CD4-positive, alpha-beta T cell treated with Interleukin-15 for 1 hour (primary cell): ENCODE measurements around the gene PHKG2.

Experiments
- DNase-seq: peaks from one replicate; pipeline ENCODE4 v3.0.0-alpha.2; 2020

Gene PHKG2

GRCh38 chr16:30758988-30759491 is 10.8 kb downstream of the PHKG2 start:
- DNase-seq = peak; percentile 33

DNA sequence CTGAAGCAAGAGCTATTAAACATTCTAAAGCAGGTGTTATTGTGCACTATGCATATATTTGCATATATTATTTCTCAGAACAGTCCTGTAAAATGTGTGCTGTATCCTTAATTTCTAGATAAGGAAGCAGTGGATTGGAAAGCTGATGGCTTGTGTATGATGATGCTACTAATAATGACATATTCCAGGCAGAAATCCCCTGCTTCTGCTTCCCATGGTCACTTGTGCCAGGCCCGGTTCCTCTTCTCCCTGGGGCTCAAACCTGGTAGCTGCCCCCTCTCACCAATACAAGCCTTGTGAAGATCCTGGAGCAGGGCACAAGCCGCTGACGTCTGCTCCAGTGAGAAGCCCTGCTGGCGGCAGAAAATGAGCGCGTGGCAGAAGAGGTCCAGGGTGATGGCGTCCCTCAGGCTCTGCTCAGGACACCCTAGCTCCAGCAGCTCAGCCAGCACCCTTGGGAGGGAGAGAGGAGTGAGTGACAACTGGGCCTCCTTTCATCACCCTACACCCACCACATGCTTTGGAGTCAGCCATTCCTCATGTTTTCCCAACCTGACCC is 11.9 kb downstream of the PHKG2 start:
- no peak for DNase-seq

GRCh38 chr16:30760577-30761426 is 12.6 kb downstream of the PHKG2 start:
- no peak for DNase-seq

DNA sequence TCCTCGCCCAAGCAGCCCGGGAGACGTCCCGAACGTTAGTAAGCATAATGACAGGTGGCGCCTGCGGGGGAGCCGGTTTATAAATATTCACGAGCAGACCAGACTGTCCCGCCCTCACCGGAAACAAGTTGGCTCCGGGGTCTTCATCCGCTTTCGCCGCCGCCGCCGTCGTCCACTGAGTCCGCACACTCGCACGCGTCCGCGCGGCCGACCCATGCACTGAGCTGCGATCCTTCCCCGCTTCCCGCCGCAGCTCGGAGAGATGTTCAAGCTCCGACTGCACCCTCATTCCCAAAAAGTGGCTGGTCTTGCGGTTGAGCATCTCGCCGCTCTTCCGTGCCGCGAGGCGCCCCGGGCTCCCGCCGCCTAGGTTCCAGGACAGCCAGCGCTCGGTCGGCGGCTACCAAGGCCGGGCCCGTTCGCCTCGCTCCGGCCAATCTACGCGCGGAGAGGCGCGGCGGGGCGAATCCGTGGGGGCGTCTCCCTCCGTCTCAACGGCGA is 13.3 kb downstream of the PHKG2 start:
- DNase-seq = peak; percentile 36

DNA sequence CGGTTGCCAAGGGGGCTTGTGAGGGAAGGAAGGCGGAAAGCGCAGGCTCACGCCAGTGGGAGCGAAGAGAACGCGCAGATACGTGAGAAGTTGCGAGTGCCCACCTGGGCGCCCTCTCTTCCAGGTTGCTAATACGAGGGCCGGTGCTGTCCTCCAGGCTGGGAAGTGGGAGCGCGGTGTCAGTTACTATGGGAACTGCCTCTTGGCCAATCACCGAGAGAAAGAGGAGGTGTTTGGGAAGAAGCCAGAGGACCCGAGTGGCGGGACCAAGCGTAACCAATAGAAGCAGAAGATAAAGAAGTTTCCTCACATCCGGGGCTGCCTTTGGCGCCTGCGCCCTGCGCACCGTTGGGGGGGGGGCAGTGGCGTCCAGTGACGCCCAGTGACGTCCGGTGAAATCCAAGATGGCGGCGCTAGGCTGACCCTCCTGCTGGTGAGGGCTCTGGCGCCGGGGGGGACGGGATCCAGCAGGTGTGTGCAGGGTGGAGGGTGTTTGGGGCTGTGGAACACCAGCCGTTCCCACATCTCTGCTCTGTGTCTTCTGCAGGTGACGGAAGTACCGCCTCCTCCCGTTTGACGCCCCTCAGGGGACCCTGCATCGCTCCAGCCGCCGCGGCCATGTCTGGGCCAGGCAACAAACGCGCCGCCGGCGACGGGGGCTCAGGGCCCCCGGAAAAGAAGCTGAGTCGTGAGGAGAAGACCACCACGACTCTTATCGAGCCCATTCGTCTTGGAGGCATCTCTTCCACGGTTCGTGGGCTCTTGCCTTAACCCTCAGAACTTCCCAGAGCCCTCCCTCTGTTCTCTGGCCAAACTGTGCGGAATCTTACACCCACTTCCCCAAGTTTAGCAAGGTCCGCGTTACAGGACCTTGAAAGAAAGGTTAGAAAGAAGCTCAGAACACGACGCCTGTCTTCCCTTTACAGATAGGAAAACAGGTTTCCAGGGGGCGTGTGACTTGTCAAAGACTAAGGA is 14.0 kb downstream of the PHKG2 start, which contains the start of the genes CFAP119 and RNF40:
Gene CFAP119 (minus strand): TSS at position 135 of the 975 bp plus-strand sequence. CDS start 314 bp downstream, outside the sequence.
Gene RNF40 (plus strand): TSS at position 395 of the 975 bp plus-strand sequence. CDS start 224 bp downstream, at position 619.
- peak; percentile 93 for DNase-seq

- DNase-seq = no peak
Observed at GRCh38 chr16:30762991-30763725, 14.9 kb downstream of the PHKG2 start.

- DNase-seq = no peak
Observed at GRCh38 chr16:30764086-30764485, 15.9 kb downstream of the PHKG2 start.

DNA sequence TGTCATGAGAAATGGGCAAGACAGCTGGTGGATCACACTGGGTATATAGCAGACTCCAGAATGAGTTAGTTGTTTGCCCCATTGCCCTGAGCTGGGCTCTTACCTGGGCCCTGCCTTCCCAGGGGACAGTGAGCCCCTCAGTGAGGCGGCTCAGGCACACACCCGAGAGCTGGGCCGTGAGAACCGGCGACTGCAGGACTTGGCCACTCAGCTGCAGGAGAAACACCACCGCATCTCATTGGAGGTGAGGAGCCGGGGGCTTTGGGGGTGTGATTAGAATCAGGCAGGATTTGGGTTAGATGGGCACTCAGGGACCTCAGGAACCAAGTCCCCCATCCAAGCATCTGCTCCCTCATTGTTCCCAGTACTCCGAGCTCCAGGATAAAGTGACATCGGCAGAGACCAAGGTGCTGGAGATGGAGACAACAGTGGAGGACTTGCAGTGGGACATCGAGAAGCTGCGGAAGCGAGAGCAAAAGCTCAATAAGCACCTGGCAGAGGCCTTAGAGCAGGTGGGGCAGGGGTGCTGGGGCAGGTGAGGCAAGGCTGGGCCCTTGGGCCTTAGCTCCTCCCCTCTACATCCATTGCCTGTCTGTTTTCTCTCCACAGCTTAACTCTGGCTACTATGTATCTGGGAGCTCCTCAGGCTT is 16.7 kb downstream of the PHKG2 start:
- DNase-seq = no peak

- DNase-seq = no peak
Observed at GRCh38 chr16:30766206-30766932, 18.1 kb downstream of the PHKG2 start.

GRCh38 chr16:30766933-30767284 is 18.7 kb downstream of the PHKG2 start:
- DNase-seq = no peak

DNA sequence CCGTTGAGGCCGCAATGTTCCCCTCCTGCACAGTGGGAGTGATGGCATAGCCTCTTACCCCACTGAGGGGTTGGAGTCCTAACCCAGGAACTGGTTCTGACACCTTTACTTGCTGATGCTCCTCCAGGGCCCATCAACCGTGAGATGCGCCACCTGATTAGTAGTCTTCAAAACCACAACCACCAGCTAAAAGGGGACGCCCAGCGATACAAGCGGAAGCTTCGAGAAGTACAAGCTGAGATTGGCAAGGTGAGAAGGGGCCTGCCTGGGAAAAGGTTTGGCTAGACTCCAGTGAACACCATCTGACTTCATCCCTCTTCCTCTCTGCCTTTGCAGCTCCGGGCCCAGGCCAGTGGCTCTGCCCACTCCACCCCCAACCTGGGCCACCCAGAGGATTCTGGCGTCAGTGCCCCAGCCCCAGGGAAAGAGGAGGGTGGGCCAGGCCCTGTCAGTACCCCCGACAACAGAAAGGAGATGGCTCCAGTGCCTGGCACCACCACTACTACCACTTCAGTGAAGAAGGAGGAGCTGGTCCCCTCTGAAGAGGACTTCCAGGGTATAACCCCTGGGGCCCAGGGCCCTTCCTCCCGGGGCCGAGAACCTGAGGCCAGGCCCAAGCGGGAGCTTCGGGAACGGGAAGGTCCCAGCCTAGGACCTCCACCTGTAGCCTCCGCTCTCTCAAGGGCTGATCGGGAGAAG is 19.7 kb downstream of the PHKG2 start:
- peak; percentile 58 for DNase-seq

- no peak for DNase-seq
Observed at GRCh38 chr16:30768583-30769181, 20.5 kb downstream of the PHKG2 start.

GRCh38 chr16:30769379-30770089 is 21.3 kb downstream of the PHKG2 start:
- no peak for DNase-seq

DNA sequence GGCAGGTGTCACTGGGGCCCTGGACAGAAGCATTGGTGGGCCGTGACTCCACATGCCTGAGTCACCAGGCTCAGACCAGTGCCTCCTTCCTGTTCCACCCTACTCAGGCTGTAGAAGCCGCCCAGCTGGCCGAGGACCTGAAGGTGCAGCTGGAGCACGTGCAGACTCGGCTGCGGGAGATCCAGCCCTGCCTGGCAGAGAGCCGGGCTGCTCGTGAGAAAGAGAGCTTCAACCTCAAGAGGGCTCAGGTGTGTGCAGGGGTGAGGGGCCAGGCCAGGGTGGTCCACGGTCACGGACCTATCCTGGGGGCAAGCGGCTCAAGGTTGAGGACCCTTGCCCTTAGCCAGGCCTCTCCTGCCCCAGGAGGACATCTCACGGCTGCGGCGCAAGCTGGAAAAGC is 23.5 kb downstream of the PHKG2 start:
- DNase-seq = no peak

DNA sequence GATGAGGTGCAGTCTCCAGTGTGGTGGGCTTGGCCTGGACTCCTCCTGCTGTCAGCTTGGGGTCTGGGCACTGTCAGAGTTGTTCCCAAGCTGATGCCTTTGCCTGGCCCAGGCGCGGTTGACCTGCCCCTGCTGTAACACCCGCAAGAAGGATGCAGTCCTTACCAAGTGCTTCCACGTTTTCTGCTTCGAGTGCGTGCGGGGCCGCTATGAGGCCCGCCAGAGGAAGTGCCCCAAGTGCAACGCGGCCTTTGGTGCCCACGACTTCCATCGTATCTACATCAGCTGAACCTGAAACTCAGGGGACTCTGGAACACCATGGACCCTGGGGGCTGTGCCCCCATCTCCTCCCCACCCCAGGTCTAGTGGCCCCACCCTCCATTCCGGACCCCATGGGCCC is 25.6 kb downstream of the PHKG2 start:
- DNase-seq = no peak

DNA sequence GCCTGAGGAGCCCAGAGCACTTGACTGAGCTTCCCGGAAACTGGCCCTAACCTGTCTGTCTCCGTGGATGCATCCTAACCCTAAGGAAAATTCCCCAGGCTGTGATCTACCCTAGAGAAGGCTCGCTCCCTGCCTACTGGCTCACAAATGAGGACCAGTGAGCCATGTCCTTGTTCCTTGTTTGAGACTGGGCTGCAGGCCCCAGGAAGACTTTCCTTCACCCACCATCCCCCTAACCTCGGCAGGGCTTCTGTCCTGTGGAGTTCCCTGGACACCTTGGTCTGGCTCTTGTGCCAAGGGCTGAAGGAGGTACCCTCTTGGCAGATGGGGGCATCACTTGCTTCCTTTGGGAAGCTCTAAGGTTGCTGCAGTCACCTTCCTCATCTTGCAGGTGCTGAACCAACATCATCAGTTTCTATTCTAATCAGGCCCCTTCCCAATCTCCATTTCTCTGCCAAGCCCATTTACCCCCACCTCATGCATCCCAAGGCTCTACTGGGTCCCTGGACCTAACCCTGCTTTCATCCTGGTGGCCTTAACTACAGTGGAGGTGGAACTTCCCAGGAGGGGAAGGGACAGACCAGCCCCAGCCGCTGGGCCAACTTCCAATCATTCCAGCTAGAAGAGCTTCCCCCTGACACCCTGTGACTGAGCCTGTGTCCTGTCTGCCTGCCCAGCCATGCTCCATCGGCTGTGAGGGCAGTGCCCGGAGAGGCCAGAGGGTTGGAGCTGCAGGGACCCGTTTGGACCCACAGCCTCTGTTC is 26.3 kb downstream of the PHKG2 start:
- no peak for DNase-seq

- no peak for DNase-seq
Observed at GRCh38 chr16:30775131-30775391, 26.8 kb downstream of the PHKG2 start.

DNA sequence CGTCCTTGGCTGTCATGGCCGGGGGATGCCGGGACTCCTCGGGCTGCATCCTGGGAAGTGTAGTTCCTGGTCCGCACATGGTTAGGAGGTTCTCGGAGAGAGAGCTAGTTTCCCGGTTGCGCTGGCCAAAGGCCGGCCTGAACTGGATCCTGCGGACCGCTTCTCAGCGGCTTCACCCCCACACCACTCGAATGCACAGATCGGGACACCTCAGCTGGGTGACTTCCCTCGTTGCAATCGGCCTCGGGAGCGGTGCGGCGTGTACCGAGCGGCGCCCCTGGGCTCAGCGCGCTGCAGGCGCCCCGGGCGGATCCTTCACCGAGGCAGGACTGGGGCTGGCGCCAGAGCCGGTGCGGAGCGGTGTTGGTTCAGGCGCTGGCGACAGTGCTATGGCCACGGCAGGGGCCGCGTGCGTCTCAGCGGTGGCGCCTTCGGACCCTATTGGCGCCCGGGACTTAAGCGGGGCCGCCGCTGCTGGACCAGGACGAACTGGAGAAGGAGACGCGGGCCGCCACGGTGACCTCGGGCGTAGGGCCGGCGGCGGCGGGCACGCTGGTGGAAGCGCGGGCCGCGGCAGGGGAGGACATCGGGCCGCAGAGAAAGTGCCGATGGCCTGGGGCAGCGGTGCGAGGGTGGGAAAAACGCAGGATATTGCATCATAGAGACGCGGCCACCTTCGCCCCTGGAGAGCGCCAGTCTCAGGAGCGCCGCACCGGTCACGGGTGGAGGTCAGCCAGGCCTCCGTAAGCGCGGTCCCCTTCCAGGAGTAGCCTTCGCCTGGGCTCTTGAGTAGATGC is 27.4 kb downstream of the PHKG2 start:
- peak; percentile 57 for DNase-seq
